Measurements from ENCODE around the gene EXOSC5. TPM values are rescaled to one million over a fixed set of nuclear protein-coding genes. Genes with fewer than 3 reads are reported as not detected.

The EXOSC5 gene
- total and polyA plus RNA-seq, 9 of the 15 experiments (the other 6 are each of a cell fraction or from before 2014, with no cell fraction given): 10.9 to 75.5 (median 37.8) TPM

GRCh38 chr19:41431426-41432386 is 34.5 kb upstream of the EXOSC5 start (continued):
- TF ChIP-seq, protein P1, sequence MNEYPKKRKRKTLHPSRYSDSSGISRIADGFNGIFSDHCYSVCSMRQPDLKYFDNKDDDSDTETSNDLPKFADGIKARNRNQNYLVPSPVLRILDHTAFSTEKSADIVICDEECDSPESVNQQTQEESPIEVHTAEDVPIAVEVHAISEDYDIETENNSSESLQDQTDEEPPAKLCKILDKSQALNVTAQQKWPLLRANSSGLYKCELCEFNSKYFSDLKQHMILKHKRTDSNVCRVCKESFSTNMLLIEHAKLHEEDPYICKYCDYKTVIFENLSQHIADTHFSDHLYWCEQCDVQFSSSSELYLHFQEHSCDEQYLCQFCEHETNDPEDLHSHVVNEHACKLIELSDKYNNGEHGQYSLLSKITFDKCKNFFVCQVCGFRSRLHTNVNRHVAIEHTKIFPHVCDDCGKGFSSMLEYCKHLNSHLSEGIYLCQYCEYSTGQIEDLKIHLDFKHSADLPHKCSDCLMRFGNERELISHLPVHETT (CRISPR knock-in tag; conservative IDR thresholded peaks at IDR 0.05 in 1 of 2, IDR thresholded peaks at IDR 0.05 in 1 of 2): no peak
- TF ChIP-seq HCFC1 (IDR thresholded peaks at IDR 0.05; ENCODE audit: low read depth, low read length): no peak
- TF ChIP-seq GTF2A2 (tag; IDR thresholded peaks at IDR 0.05): no peak
- TF ChIP-seq ZNF740 (CRISPR knock-in tag; IDR thresholded peaks at IDR 0.05): no peak
- no peak for TF ChIP-seq ZNF740 (tag; IDR thresholded peaks at IDR 0.05)
- TF ChIP-seq VEZF1 (CRISPR knock-in tag; IDR thresholded peaks at IDR 0.05): no peak
- TF ChIP-seq ZNF140 (CRISPR knock-in tag; IDR thresholded peaks at IDR 0.05): no peak
- peak; percentile 56; the same call in 1 of the 2 replicates for TF ChIP-seq POLR2G (IDR thresholded peaks at IDR 0.05; ENCODE audit: low read depth, low read length)
- TF ChIP-seq, protein P2, sequence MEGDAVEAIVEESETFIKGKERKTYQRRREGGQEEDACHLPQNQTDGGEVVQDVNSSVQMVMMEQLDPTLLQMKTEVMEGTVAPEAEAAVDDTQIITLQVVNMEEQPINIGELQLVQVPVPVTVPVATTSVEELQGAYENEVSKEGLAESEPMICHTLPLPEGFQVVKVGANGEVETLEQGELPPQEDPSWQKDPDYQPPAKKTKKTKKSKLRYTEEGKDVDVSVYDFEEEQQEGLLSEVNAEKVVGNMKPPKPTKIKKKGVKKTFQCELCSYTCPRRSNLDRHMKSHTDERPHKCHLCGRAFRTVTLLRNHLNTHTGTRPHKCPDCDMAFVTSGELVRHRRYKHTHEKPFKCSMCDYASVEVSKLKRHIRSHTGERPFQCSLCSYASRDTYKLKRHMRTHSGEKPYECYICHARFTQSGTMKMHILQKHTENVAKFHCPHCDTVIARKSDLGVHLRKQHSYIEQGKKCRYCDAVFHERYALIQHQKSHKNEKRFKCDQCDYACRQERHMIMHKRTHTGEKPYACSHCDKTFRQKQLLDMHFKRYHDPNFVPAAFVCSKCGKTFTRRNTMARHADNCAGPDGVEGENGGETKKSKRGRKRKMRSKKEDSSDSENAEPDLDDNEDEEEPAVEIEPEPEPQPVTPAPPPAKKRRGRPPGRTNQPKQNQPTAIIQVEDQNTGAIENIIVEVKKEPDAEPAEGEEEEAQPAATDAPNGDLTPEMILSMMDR (IDR thresholded peaks at IDR 0.05 in 2 of 3, conservative IDR thresholded peaks at IDR 0.05 in 1 of 3; ENCODE audit: insufficient read depth in 2 of 3, low read depth in 1 of 3, low read length in 3 of 3): peak; percentile 59 to 78 (median 62); a peak in 5 of 6 replicates
- TF ChIP-seq LEF1 (IDR thresholded peaks at IDR 0.05): no peak
- no peak for TF ChIP-seq PTTG1 (tag; IDR thresholded peaks at IDR 0.05; ENCODE audit: low read depth)
- TF ChIP-seq BRD4 (IDR thresholded peaks at IDR 0.05): no peak
- TF ChIP-seq CCNT2 (IDR thresholded peaks at IDR 0.05; ENCODE audit: borderline replicate concordance, extremely low read depth, insufficient read length, low read depth, low read length): no peak
- TF ChIP-seq, protein P3, sequence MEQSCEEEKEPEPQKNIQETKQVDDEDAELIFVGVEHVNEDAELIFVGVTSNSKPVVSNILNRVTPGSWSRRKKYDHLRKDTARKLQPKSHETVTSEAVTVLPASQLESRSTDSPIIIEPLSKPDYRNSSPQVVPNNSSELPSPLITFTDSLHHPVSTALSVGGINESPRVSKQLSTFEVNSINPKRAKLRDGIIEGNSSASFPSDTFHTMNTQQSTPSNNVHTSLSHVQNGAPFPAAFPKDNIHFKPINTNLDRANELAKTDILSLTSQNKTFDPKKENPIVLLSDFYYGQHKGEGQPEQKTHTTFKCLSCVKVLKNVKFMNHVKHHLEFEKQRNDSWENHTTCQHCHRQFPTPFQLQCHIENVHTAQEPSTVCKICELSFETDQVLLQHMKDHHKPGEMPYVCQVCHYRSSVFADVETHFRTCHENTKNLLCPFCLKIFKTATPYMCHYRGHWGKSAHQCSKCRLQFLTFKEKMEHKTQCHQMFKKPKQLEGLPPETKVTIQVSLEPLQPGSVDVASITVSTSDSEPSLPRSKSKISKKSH (CRISPR knock-in tag; IDR thresholded peaks at IDR 0.05): no peak
